ENCODE data around the gene NFIA.
A peak's percentile ranks its signal among the peaks of the same experiment; 100 is the strongest.

NFIA gene

DNA sequence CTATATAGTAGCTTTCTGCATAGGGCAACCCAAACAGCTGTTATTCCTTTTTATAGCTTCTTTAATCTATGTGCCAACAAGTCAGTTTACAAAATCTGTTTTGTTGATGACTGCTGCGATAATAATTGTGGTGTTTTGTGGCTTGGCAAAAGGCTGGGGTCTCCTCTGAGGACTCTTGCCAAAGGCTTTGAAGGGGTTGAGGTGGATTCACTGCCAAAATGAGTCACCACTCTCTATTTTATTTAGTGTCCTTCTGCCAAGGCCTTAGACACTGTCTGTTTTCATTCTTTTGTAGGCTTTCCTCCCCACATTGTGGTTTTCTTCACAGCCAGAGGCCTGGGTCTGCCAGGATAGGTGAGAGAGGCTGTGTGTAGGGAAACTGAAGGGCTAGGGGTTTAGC is 161.8 kb downstream of the NFIA start (continued):
- no peak for TF ChIP-seq ZNF311 (tag by site-specific recombination; IDR thresholded peaks at IDR 0.05; ENCODE audit: borderline replicate concordance)
- TF ChIP-seq HOXD13 (CRISPR knock-in tag; IDR thresholded peaks at IDR 0.05; ENCODE audit: borderline replicate concordance) = no peak; the same call in 1 of the 2 replicates
- peak; percentile 31; the same call in 1 of the 2 replicates for TF ChIP-seq ZNF629 (tag by site-specific recombination; IDR thresholded peaks at IDR 0.05)
- TF ChIP-seq, protein P1, sequence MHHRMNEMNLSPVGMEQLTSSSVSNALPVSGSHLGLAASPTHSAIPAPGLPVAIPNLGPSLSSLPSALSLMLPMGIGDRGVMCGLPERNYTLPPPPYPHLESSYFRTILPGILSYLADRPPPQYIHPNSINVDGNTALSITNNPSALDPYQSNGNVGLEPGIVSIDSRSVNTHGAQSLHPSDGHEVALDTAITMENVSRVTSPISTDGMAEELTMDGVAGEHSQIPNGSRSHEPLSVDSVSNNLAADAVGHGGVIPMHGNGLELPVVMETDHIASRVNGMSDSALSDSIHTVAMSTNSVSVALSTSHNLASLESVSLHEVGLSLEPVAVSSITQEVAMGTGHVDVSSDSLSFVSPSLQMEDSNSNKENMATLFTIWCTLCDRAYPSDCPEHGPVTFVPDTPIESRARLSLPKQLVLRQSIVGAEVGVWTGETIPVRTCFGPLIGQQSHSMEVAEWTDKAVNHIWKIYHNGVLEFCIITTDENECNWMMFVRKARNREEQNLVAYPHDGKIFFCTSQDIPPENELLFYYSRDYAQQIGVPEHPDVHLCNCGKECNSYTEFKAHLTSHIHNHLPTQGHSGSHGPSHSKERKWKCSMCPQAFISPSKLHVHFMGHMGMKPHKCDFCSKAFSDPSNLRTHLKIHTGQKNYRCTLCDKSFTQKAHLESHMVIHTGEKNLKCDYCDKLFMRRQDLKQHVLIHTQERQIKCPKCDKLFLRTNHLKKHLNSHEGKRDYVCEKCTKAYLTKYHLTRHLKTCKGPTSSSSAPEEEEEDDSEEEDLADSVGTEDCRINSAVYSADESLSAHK (tag by site-specific recombination; IDR thresholded peaks at IDR 0.05) = peak; percentile 51; the same call in 1 of the 2 replicates
- no peak for TF ChIP-seq ZNF248 (tag by site-specific recombination; IDR thresholded peaks at IDR 0.05)
- TF ChIP-seq ZNF394 (tag by site-specific recombination; IDR thresholded peaks at IDR 0.05; ENCODE audit: borderline replicate concordance) = no peak; the same call in 1 of the 2 replicates
- no peak for TF ChIP-seq ZNF354C (tag by site-specific recombination; IDR thresholded peaks at IDR 0.05; ENCODE audit: borderline replicate concordance, low read depth)
- TF ChIP-seq KLF10 (tag by site-specific recombination; IDR thresholded peaks at IDR 0.05) = no peak
- no peak for TF ChIP-seq ZSCAN23 (tag by site-specific recombination; IDR thresholded peaks at IDR 0.05)
- TF ChIP-seq ZNF768 (tag by site-specific recombination; IDR thresholded peaks at IDR 0.05) = no peak
- TF ChIP-seq ZNF335 (tag by site-specific recombination; conservative IDR thresholded peaks at IDR 0.05) = 0 out of 2 replicates have a peak, but pooled peaks have one; percentile 32
- no peak for TF ChIP-seq ZNF776 (tag by site-specific recombination; IDR thresholded peaks at IDR 0.05; ENCODE audit: borderline replicate concordance)
- no peak for TF ChIP-seq ATF2 (tag by site-specific recombination; IDR thresholded peaks at IDR 0.05; ENCODE audit: low read depth)
- no peak for TF ChIP-seq HOXC10 (CRISPR knock-in tag; IDR thresholded peaks at IDR 0.05)
- TF ChIP-seq SP7 (tag by site-specific recombination; IDR thresholded peaks at IDR 0.05) = peak; percentile 80
- TF ChIP-seq ZNF48 (tag by site-specific recombination; IDR thresholded peaks at IDR 0.05) = no peak
- peak; percentile 45; the same call in 1 of the 2 replicates for TF ChIP-seq ZBTB17 (tag by site-specific recombination; IDR thresholded peaks at IDR 0.05)
- TF ChIP-seq GLIS2 (tag by site-specific recombination; IDR thresholded peaks at IDR 0.05) = no peak
- TF ChIP-seq WT1 (tag by site-specific recombination; IDR thresholded peaks at IDR 0.05) = peak; percentile 79
- TF ChIP-seq ZNF664 (tag by site-specific recombination; IDR thresholded peaks at IDR 0.05) = no peak
- TF ChIP-seq, protein P2, sequence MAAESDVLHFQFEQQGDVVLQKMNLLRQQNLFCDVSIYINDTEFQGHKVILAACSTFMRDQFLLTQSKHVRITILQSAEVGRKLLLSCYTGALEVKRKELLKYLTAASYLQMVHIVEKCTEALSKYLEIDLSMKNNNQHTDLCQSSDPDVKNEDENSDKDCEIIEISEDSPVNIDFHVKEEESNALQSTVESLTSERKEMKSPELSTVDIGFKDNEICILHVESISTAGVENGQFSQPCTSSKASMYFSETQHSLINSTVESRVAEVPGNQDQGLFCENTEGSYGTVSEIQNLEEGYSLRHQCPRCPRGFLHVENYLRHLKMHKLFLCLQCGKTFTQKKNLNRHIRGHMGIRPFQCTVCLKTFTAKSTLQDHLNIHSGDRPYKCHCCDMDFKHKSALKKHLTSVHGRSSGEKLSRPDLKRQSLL (tag by site-specific recombination; IDR thresholded peaks at IDR 0.05) = no peak
- no peak for TF ChIP-seq ZNF157 (tag by site-specific recombination; IDR thresholded peaks at IDR 0.05)
- no peak; the same call in 1 of the 2 replicates for TF ChIP-seq MZF1 (tag by site-specific recombination; IDR thresholded peaks at IDR 0.05; ENCODE audit: borderline replicate concordance)
- TF ChIP-seq ZNF324 (tag by site-specific recombination; IDR thresholded peaks at IDR 0.05) = no peak
- TF ChIP-seq, protein P3, sequence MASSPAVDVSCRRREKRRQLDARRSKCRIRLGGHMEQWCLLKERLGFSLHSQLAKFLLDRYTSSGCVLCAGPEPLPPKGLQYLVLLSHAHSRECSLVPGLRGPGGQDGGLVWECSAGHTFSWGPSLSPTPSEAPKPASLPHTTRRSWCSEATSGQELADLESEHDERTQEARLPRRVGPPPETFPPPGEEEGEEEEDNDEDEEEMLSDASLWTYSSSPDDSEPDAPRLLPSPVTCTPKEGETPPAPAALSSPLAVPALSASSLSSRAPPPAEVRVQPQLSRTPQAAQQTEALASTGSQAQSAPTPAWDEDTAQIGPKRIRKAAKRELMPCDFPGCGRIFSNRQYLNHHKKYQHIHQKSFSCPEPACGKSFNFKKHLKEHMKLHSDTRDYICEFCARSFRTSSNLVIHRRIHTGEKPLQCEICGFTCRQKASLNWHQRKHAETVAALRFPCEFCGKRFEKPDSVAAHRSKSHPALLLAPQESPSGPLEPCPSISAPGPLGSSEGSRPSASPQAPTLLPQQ (tag by site-specific recombination; IDR thresholded peaks at IDR 0.05) = peak; percentile 56
- TF ChIP-seq ZFHX2 (tag by site-specific recombination; conservative IDR thresholded peaks at IDR 0.05) = no peak
- TF ChIP-seq, protein P4, sequence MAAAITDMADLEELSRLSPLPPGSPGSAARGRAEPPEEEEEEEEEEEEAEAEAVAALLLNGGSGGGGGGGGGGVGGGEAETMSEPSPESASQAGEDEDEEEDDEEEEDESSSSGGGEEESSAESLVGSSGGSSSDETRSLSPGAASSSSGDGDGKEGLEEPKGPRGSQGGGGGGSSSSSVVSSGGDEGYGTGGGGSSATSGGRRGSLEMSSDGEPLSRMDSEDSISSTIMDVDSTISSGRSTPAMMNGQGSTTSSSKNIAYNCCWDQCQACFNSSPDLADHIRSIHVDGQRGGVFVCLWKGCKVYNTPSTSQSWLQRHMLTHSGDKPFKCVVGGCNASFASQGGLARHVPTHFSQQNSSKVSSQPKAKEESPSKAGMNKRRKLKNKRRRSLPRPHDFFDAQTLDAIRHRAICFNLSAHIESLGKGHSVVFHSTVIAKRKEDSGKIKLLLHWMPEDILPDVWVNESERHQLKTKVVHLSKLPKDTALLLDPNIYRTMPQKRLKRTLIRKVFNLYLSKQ (tag by site-specific recombination; IDR thresholded peaks at IDR 0.05; ENCODE audit: borderline replicate concordance) = no peak
- no peak; the same call in 1 of the 2 replicates for TF ChIP-seq ZNF398 (tag by site-specific recombination; IDR thresholded peaks at IDR 0.05)
- TF ChIP-seq ZNF433 (tag by site-specific recombination; IDR thresholded peaks at IDR 0.05; ENCODE audit: low read depth) = no peak

All from HEK293 (cell line).